Activated naive CD4-positive, alpha-beta T cell treated with anti-CD3 and anti-CD28 coated beads, Interleukin-2, amount 10 ng/mL, durations not matched to agents 7 days and 5 days (primary cell): ENCODE measurements around the gene COP1.
"Not testable (repeated sequence)": the region's sequence is repeated elsewhere in the genome, so short reads cannot be mapped to it uniquely, and the experiment has no call there.

Experiments used
- CTCF ChIA-PET: fragments of 350-600 bp; sonication (Branson Sonifier 250); formaldehyde crosslinking; loops from one replicate; lab custom pipeline; 2021; ENCODE audit warnings: antibody characterized with exemption; lab: Charles Lee
- DNase-seq: peaks from one replicate; pipeline ENCODE4 v3.0.0-alpha.2; 2020
- H3K27ac Mint-ChIP-seq: one replicate; pipeline ENCODE4 v1.8.0; 2021; ENCODE audit warnings: mild to moderate bottlenecking, moderate library complexity, mixed read lengths
- H3K27me3 Mint-ChIP-seq: one replicate; pipeline ENCODE4 v1.8.0; 2021; ENCODE audit warnings: mild to moderate bottlenecking, mixed read lengths
- H3K36me3 Mint-ChIP-seq: one replicate; pipeline ENCODE4 v1.8.0; 2021; ENCODE audit warnings: mixed read lengths
- H3K4me1 Mint-ChIP-seq: one replicate; pipeline ENCODE4 v1.8.0; 2021; ENCODE audit warnings: mixed read lengths
- H3K4me3 Mint-ChIP-seq: one replicate; pipeline ENCODE4 v1.8.0; 2021; ENCODE audit warnings: mild to moderate bottlenecking, moderate library complexity, mixed read lengths
- H3K9me3 Mint-ChIP-seq: one replicate; pipeline ENCODE4 v1.8.0; 2021; ENCODE audit warnings: mixed read lengths

COP1 gene

DNA sequence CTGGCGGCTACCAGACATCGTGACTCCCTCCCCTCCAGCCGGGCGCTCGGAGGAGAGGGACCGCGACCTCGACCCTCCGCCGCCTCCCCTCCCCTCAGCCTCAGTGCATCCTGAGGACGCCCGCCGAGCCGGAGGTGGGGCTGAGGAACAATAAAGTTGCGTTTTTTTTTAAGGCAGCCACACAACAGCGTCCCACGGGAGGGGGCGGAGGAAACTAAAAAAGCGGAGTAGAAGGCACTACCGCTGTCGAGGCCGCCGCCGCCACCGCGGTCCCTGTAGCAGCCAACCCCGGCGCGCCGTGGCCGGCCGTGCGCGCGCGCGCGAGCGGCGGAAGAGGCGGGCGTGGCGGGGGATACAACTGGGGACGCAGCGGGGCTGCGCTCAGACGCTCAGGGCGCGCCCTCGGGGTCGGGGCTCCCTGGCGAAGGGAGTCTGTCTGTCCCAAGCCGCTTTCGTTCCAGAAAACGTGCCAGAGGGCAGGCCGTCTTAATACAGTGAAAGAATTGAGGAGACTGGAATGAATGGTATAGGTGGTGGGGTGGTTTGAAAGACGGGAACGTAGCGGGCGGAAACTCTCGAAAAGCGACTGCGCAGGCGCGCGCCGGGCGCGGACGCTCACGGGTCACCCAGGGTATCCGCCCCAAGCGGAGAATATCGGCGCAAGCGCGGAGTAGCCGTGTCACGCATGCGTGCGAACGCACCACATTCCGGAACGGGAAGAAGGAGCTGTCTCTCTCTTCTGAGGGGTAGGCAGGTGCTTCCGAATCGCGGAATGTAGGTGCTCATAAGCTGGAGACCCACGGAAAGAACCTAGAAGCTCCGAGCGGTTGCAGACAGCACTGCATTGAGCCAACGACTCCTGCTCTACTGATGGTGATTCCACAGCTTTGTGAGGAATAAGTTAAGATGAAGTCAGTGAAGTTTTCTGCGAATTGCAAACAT, at the start of gene COP1:
Gene COP1, minus strand, starts transcription at position 326 of the 942 bp plus-strand sequence. Its CDS starts 308 bp downstream, at position 18.
- CTCF ChIA-PET = interaction anchor here (0.6 to 1.2 kb wide), 2 partner anchors 73 to 88 kb away, joined by 3 to 5 read pairs; no protein-coding TSS in a partner anchor
- H3K4me1 Mint-ChIP-seq = peaks cover 41% of the 10 kb centered on the region
- H3K4me3 Mint-ChIP-seq = peak within 1 kb of the TSS; percentile 97
- H3K36me3 Mint-ChIP-seq = peaks cover 9% of the 10 kb centered on the region
- H3K27me3 Mint-ChIP-seq = no peaks in the 10 kb centered on the region
- H3K9me3 Mint-ChIP-seq = no peaks in the 10 kb centered on the region
- peak; percentile 98 for DNase-seq
- peak within 1 kb of the TSS; percentile 96 for H3K27ac Mint-ChIP-seq

DNA sequence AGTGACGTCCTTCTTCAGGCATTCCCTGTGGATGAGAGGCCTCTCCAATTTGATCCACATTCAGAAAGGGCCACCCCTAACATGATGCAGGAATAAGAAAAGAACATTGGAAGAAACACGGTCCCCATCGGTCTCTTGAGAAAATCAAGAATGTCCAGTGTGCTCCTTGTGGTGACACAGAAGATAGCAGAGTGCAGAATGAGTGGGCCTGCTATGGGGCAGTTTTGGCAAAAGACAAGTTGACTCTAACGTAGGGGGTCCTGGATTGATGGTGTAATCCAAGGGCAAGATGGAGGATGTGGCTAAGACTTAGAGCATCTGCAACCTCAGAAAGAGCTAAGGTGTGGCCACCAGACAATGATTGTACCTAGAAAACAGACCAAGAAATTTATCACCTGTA, 45.1 kb upstream of the COP1 start:
- H3K27ac Mint-ChIP-seq = no peak overlapping the region
- CTCF ChIA-PET = no interaction called here
- no peak overlapping the region for H3K4me3 Mint-ChIP-seq
- H3K4me1 Mint-ChIP-seq = no peaks in the 10 kb centered on the region
- no peaks in the 10 kb centered on the region for H3K36me3 Mint-ChIP-seq
- no peaks in the 10 kb centered on the region for H3K27me3 Mint-ChIP-seq
- H3K9me3 Mint-ChIP-seq = no peaks in the 10 kb centered on the region
- no peak for DNase-seq

DNA sequence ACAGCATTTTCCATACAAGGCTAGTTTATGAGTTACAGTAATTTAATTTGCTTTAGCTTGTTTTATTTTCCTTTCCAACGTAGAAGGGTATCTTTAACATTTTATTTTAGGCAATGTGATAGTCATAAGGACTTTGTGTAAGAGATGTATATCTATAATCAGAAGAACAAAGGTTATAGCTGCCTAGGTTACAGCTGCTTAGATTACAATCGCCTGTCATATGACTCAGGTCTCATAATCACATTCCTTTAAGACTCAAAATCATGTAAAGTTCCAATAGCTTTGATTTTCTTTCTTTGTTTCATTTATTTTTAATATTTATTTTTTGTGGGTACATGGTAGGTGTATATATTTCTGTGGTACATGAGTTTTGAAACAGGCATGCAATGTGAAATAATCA, 37.8 kb upstream of the COP1 start:
- Mint-ChIP-seq H3K4me1 (no peaks in the 10 kb centered on the region), H3K27ac (no peak overlapping the region), H3K36me3 (no peaks in the 10 kb centered on the region), H3K4me3 (no peak overlapping the region), H3K27me3 (no peaks in the 10 kb centered on the region), H3K9me3 (no peaks in the 10 kb centered on the region)
- CTCF ChIA-PET = interaction anchor here (0.9 kb wide), 1 partner anchor 1096 kb away, joined by 3 read pairs; no protein-coding TSS in a partner anchor
- no peak for DNase-seq

DNA sequence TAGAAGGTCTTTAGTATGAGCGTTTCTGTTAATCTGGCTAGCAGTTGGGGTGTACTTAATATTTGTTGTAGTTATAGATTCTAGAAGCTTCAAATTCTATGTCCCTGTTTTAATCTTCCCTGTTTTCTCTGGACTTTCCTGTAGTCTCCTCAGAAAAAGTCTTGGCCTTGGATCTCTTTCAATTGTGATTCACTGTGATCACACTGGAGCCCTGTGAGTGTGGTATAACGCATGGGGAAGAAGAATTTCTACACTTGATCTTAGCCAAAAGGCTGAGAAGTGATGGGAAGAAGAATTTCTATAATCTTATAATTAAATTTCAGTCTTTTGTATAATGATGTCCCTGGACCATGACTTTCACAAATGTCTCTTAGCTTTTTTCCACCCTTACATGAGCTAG, 36.7 kb upstream of the COP1 start:
- H3K36me3 Mint-ChIP-seq = no peaks in the 10 kb centered on the region
- CTCF ChIA-PET = no interaction called here
- H3K27ac Mint-ChIP-seq = no peak overlapping the region
- H3K4me3 Mint-ChIP-seq = no peak overlapping the region
- H3K27me3 Mint-ChIP-seq = no peaks in the 10 kb centered on the region
- no peaks in the 10 kb centered on the region for H3K9me3 Mint-ChIP-seq
- no peak for DNase-seq
- H3K4me1 Mint-ChIP-seq = no peaks in the 10 kb centered on the region

DNA sequence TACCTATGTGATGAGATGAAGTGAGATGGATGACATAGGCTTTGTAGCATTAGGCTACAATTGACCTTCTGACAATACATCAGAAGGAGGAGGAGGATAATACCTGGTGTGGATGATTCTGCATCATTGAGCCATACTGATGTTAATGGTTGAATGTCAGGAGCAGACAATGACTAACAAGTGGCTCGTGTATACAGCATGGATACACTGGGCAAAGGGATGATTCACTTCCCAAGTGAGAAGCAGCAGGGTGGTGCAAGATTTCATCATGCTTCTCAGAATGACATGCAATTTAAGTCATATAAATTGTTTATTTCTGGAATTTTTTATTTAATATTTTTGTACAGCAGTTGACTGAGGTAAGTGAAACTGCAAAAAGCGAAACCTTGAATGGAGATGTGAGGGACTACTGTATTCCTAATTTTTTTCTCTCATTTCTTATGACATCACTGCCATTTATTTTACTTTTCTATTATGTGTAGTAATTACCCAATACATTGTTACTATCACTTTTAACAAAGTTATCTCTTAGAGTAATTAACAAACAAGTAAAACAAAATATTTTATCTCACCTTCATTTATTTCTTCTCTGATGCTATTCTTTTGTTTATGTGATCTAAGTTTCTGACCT, 34.4 kb upstream of the COP1 start:
- Mint-ChIP-seq H3K27ac (no peak overlapping the region), H3K9me3 (no peaks in the 10 kb centered on the region), H3K27me3 (no peaks in the 10 kb centered on the region), H3K4me1 (no peaks in the 10 kb centered on the region), H3K36me3 (no peaks in the 10 kb centered on the region), H3K4me3 (no peak overlapping the region)
- no peak for DNase-seq
- CTCF ChIA-PET = no interaction called here

DNA sequence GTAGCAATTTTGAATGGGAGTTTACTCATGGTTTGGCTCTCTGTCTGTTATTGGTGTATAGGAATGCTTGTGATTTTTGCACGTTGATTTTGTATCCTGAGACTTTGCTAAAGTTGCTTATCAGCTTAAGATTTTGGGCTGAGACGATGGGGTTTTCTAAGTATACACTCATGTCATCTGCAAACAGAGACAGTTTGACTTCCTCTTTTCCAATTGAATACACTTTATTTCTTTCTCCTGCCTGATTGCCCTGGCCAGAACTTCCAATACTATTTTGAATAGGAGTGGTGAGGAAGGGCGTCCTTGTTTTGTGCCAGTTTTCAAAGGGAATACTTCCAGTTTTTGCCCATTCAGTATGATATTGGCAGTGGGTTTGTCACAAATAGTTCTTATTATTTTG, 26.6 kb upstream of the COP1 start:
- H3K36me3 Mint-ChIP-seq = not testable (repeated sequence)

DNA sequence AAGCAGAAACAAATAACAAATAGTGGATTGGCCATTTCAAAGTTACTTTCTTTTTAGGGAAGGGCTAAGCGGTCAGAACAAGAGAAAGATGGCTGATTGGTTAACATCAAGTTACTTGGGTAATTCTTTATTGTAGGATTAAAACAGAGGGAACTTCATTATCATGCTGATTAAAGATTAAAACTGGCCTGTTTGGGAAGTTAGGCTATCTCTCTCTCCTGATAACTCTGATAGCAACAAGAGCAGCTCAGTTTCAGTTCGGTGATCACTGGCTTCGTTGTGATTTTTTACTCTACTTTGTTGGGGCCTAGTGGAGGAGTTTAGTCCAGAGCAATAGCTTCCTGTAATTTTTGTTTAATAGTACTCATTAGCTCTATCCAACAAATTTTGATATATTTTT, 20.5 kb upstream of the COP1 start:
- Mint-ChIP-seq H3K36me3 (no peaks in the 10 kb centered on the region), H3K4me1 (no peaks in the 10 kb centered on the region), H3K4me3 (no peak overlapping the region), H3K27me3 (no peaks in the 10 kb centered on the region), H3K9me3 (no peaks in the 10 kb centered on the region), H3K27ac (no peak overlapping the region)
- CTCF ChIA-PET = no interaction called here
- DNase-seq = no peak

More for the DNA sequence above, 26.6 kb upstream of the COP1 start:
- CTCF ChIA-PET, DNase-seq, H3K4me3 Mint-ChIP-seq, H3K4me1 Mint-ChIP-seq, H3K9me3 Mint-ChIP-seq, H3K27ac Mint-ChIP-seq, H3K27me3 Mint-ChIP-seq: not testable (repeated sequence)

DNA sequence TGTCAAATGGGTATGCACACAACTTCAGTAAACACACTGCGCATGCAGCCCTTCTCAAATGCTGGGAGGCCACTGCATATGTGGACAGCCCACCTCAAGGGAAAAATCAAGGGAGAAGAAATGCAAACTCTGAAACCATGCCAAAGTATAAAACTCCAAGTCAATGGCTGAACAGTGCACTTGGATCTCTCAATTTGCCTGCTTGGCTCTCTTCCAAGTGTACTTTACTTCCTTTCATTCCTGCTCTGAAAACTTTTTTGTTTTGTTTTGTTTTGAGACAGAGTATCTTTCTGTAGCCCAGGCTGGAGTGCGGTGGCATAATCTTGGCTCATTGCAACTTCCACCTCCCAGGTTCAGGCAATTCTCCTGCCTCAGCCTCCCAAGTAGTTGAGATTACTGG, 18.8 kb upstream of the COP1 start:
- no peaks in the 10 kb centered on the region for H3K36me3 Mint-ChIP-seq
- CTCF ChIA-PET = no interaction called here
- no peak for DNase-seq
- H3K4me1 Mint-ChIP-seq = no peaks in the 10 kb centered on the region
- no peaks in the 10 kb centered on the region for H3K9me3 Mint-ChIP-seq
- H3K4me3 Mint-ChIP-seq = no peak overlapping the region
- H3K27ac Mint-ChIP-seq = no peak overlapping the region
- H3K27me3 Mint-ChIP-seq = no peaks in the 10 kb centered on the region

DNA sequence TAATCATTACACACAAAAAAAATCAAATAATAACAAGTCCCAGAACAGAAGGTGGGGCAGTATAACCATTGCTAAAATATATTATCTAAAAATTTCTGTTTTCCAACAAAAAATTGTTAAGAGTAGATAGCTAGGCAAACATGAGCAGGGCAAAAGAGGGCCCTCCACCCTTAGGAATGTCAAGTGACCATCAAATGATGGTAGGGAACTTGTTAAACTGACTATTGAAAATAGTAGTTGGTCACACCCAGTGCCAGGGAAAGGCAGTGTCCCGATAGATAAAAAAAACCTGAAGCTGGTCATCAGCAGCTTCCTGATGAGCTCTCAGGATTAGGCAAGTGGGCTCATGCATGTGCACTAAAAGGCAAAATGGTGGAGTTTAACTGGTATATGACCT, 18.4 kb upstream of the COP1 start:
- Mint-ChIP-seq H3K36me3 (no peaks in the 10 kb centered on the region), H3K4me3 (no peak overlapping the region), H3K4me1 (no peaks in the 10 kb centered on the region), H3K9me3 (no peaks in the 10 kb centered on the region), H3K27ac (no peak overlapping the region), H3K27me3 (no peaks in the 10 kb centered on the region)
- CTCF ChIA-PET = no interaction called here
- DNase-seq = no peak

DNA sequence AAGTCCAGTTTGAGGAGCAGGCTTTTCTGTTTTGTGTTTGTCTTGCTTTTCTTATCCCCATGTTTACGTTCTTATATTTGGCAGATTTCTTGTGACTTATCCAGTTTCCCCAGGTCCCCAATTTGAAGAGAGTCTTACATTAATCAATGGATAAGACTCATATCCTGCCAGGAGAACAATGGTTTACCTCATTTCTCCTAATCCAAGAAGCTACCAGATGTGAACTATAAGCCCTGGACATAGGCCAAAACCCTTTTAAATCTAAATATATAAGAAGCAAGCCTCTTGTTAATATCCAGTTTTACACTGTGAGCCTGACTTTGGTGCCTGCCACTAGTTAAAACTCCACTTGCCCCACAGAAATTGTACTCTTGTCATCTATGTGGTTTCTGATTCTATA, 15.1 kb upstream of the COP1 start:
- Mint-ChIP-seq H3K27ac (no peak overlapping the region), H3K36me3 (no peaks in the 10 kb centered on the region), H3K4me1 (no peaks in the 10 kb centered on the region), H3K27me3 (peaks cover 5% of the 10 kb centered on the region), H3K4me3 (no peak overlapping the region), H3K9me3 (no peaks in the 10 kb centered on the region)
- CTCF ChIA-PET = interaction anchor here (0.6 kb wide), 1 partner anchor 140 kb away, joined by 3 read pairs; no protein-coding TSS in a partner anchor
- DNase-seq = no peak

DNA sequence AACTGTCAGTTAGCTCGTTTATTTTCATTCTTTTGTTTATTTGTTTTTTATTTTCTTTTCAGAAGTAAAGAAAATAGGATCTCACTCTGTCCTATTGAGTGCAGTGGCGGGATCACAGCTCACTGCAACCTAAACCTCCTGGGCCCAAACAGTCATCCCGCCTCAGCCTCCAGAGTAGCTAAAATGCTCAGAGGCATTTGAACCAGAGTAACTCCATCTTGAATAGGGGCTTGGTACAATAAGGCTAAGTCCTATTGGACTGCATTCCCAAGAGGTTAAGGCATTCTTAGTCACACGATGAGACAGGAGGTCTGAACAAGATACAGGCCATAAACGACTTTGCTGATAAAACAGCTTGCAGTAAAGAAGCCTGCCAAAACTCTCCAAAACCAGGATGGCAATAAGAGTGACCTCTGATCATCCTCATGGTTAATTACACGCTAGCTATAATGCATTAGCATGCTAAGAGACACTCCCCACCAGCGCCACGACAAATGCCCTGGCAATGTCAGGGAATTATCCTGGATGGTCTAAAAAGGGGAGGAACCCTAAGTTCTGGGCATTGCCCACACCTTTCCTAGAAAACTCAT, 13.1 kb upstream of the COP1 start:
- CTCF ChIA-PET = no interaction called here
- H3K27me3 Mint-ChIP-seq = peaks cover 10% of the 10 kb centered on the region
- no peaks in the 10 kb centered on the region for H3K4me1 Mint-ChIP-seq
- DNase-seq = no peak
- no peaks in the 10 kb centered on the region for H3K36me3 Mint-ChIP-seq
- no peak overlapping the region for H3K27ac Mint-ChIP-seq
- no peaks in the 10 kb centered on the region for H3K9me3 Mint-ChIP-seq
- H3K4me3 Mint-ChIP-seq = no peak overlapping the region

DNA sequence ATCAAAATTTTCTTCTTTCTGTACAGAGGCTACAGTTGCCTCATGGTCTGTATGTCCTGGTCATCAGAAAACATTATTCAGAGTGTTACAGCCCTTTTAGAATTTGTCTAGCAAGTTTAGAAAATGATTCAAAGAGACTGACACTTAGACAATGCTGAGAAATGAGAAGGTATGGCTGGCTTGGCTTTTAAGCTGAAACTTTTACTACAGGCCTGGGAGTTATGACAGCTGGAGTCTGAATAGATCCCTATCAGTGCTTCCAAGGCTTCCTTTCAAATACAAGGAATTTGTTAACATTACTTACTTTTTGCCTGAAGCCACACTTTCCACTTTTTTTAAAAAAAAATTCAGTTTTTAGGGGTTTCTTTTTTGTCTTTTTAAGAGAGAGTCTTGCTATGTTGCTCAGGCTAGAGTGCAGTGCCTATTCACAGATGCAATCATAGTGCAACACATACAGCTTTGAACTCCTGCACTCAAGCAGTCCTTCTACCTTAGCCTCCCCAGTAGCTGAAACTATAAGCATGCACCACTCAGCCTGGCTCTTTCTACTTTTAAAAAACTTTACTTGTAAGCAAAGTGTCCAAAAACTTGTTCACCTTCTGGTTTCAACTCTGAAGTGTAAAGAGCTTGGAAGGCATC, 10.5 kb upstream of the COP1 start:
- Mint-ChIP-seq H3K4me3 (no peak overlapping the region), H3K36me3 (no peaks in the 10 kb centered on the region), H3K9me3 (no peaks in the 10 kb centered on the region), H3K4me1 (no peaks in the 10 kb centered on the region), H3K27me3 (peaks cover 10% of the 10 kb centered on the region), H3K27ac (no peak overlapping the region)
- CTCF ChIA-PET = no interaction called here
- no peak for DNase-seq

DNA sequence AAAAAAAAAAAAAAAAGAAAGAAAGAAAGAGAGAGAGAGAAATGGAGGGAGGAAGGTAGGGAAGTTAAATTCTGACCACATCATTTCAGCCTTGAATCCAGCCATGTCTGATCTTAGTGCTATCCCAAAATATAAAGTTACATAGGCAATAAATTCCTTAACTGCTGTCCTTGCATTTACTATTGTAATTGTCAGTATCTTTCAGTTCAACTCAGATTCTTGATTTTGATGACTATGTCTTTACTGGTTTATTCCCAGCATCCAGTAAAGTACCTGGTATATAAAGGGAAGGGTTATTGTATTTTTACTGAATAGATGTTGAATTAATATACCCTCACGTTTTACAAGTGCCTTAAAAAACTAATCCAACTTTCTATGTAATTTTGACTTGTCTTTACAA, 8.9 kb upstream of the COP1 start:
- no peaks in the 10 kb centered on the region for H3K9me3 Mint-ChIP-seq
- H3K4me3 Mint-ChIP-seq = no peak overlapping the region
- no peaks in the 10 kb centered on the region for H3K36me3 Mint-ChIP-seq
- DNase-seq = no peak
- no peaks in the 10 kb centered on the region for H3K4me1 Mint-ChIP-seq
- H3K27me3 Mint-ChIP-seq = peaks cover 10% of the 10 kb centered on the region
- CTCF ChIA-PET = no interaction called here
- no peak overlapping the region for H3K27ac Mint-ChIP-seq
